Raji (cell line): ENCODE measurements around the gene TUNAR.

Source experiments
- POLR2A ChIP-seq: IDR thresholded peaks from 2 replicates; pipeline ENCODE4 v1.6.1; 2011; ENCODE audit warnings: low read depth, low read length, control low read depth; ENCODE audit not compliant: insufficient read depth

The TUNAR gene

DNA sequence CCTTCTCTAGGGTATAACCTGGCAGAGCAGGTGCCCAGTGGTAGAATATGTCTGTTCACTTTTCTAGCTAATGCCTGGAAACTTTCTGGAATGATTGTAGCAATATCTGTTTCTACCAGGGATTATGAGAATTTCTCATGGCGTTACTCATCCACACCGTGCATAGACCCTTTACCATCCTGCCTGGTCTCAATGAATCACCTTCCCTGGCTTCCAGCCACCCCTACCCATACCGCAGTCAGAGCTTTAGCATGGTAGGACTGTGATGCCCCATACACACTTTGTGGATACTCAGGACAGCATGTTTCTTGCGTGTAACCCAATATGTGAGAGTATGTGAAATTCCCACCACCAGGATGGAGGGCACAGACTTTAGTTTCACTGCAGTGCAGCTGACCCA is 45.4 kb downstream of the TUNAR start:
- no peak for TF ChIP-seq POLR2A

DNA sequence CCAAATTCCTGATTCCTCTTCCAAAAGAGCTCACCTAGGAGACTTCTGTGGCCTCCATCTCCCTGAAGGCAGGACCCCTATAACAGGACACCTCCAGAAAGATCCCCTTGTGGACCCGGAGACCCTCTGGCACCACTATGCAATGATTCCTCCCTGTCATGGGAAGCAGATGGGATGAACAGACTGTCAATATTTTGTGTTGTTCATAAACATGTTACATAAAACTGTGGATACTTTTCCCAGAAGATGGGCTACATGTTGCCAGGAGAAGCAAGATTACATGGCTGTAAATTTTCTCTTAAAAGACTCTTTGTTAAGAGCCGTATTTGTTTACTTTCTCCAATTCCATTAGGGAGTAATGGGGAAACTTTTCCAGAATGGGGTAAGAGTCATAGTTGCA is 52.1 kb downstream of the TUNAR start:
- no peak for TF ChIP-seq POLR2A

DNA sequence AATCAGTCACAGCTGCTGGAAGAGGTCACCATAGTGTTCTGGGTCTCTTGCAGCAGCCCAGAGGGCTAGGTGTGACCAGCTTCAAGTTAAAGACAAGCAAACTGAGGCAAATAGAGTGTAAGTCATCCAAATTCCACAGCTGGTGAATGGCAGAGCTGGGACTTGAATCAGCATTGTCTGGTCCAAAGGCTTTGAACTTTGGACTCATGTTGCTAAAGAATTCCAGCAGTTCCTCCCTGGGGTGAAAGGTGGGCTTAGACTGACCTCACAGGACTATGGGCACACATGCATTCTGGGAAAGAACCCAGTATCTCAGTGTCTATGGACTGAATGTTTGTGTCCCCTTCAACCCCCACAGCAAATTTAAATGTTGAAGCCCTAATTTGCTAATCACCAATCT is 54.8 kb downstream of the TUNAR start:
- TF ChIP-seq POLR2A: no peak

DNA sequence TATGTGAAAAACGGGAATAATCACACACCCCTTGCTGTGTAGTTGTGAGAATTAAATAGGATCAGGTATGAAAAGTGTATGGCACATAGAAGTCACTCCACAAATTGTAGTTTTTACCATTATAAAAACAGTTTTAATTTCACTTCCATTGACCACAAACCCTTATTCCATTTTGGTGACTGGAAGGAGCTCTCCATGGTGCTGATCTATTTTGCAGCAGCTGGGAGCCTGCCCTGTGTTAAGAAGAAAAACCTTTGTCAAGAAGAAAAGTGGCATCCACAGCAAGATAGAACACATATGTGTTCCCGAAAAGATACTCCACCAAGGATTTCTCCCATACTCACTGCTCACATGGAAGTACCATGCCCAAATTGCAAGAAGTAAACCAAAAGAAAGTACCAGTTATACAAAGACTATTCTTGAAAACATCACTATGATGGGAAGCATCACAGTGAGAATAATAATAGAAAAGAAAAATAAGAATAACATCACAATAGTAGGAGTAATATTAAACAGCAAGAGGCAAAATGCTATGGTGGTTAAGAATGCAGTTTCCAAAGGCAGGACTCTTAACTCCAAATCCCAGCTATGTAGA is 58.7 kb downstream of the TUNAR start:
- TF ChIP-seq POLR2A: no peak

DNA sequence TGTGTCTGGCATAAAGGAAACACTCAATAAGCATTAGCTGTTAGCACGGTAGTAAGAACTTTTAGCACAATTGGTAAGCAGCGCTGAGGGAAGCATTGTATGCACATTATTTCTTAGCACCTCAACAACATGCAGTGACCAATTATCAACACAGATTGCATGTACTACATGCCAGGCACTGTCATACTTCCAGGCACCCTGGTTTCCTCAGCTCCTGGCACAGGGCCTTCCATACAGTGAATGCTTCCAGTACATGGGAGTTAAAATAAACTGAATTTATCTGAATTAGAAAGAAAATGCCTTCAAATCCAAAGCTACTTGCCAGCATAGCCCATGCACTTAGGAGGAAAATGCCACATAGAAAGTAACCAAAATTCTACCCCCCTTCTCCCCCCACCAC is 59.4 kb downstream of the TUNAR start:
- no peak for TF ChIP-seq POLR2A

DNA sequence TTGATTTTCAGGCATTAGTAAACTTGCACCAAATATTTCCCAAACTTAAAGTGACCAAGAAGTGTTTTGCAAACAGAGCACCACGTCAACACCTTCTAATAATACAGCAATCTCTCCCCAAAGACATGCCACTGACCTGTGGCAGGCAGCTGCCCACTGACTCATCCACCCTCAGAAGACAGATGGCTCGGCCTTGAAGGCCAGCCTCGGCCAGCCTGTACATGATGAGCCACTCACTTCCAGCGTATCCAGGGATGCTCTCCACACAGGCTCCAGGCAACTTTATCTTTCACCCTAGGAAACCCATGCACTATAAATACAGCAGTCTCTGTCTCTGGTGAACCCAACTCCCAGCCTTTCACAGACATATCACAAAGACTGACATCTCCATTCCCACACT is 62.7 kb downstream of the TUNAR start:
- no peak for TF ChIP-seq POLR2A

- no peak for TF ChIP-seq POLR2A
Measured at GRCh38 chr14:95941897-95942296, 65.3 kb downstream of the TUNAR start.

- TF ChIP-seq POLR2A: no peak
Measured at GRCh38 chr14:95943699-95944098, 67.1 kb downstream of the TUNAR start.

DNA sequence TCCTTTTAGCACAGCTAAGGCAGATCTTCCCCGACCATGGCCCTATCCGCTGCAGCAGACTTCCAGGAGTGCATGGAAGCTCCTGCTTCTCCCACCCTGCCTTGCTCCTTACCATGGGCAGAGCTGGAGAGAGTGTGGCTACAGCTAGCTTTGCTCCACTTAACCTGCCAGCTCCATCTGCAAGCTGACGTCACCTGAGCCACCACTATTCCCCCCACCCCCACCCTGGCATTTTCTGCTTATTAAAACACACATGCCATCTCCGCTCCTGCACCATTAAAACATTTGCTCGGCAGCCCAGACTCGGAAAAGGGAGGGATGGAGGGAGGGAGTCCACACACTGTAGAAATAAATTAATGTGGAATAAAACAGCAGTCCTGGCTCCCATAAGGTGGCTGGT is 67.8 kb downstream of the TUNAR start:
- no peak for TF ChIP-seq POLR2A

DNA sequence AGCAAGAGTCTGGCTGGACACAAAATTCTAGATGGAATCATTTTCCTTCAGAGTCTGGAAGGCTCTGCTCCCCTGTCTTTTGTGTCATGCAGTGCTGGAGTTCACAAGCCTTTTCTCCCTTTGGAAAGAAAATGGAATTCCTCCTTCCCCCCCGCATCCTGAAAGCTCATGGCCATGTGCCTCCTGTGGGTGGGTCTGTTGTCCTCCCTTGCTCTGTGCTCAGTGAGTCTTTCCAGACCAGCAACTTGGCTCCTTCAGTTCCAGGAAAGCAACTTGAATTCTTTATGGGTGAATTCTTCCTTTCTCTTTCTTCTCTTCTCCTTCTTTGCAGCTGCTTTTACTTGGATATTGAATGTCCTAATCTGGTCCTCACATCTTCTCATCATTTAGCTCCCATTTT is 70.2 kb downstream of the TUNAR start:
- TF ChIP-seq POLR2A: no peak

- TF ChIP-seq POLR2A: no peak
Measured at GRCh38 chr14:95948558-95948981, 71.9 kb downstream of the TUNAR start.

- no peak for TF ChIP-seq POLR2A
Measured at GRCh38 chr14:95951359-95951758, 74.7 kb downstream of the TUNAR start.

DNA sequence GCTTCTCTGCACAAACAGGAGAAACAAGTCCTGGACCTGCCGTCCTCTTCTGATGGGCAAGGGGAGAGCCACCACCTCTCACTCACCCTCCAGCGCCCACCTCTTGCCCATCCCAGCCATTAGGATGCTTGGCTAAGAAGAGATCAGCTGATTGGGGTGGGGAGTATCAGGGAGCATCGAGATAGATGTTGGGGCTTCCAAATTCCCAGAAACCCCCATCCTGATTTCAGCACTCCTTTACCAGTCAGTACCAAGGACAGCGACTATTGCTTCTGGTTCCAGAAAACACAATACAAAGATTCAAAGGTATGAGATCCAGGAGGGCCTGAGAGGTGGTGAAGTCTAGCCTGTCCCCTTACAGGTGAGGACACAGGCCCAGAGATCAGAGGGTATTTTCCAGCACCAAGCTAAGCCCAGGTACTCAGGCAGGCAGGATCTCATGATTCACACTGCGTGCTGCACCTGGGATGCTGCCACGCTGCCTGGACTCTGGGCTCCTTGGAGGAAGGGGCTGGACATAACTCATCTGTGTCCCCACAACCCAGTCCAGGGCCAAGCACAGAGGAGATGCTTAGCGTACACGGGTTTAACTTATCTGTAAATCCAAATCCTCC is 76.6 kb downstream of the TUNAR start:
- TF ChIP-seq POLR2A: no peak

DNA sequence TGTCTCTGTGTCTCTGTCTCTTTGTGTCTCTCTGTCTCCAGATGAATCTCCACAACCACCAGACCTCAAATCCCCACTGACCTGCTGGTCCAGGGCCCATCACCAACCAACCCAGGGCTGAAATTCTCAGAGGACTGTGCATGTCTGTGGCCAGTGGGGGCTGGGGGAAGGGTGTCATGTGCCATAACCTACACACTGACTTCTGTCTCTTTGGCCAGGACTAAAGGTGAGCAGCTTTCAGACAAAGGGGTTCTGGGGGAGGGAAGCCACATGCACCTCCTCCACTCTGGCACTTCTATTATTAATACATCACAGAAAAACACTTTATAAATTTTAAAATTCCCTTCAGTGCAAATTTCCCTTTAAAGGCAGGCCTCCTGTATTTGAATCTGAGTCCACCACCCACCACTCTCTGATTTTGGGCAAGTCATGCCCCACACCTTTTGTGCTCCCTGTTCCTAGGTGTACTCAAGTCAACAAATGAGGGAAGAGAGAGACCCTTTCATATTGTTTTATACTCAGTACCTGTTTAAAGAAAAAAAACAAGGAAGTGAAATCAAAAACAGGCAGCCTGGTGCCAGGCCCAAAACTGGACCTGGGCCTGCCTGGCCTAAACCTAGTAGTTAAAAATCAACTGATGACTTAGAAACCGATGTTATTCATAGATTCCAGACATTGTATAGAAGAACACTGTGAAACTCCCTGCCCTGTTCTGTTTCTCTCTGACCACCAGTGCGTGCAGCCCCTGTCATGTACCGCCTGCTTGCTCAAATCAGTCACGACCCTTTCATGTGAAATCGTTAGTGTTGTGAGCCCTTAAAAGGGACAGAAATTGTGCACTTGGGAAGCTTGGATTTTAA is 80.2 kb downstream of the TUNAR start:
- TF ChIP-seq POLR2A: no peak

GRCh38 chr14:95958105-95958504 is 81.5 kb downstream of the TUNAR start:
- no peak for TF ChIP-seq POLR2A

- TF ChIP-seq POLR2A: no peak
Measured at GRCh38 chr14:95959317-95959716, 82.7 kb downstream of the TUNAR start.
